GM21423 (cell line): ENCODE measurements around the gene NHS.
A peak's percentile ranks its signal among the peaks of the same experiment; 100 is the strongest.

ENCODE experiments used
- ATAC-seq: cut with Tn5 transposase; IDR thresholded peaks from one replicate; pipeline ENCODE4 v1.9.1; 2021; ENCODE audit warnings: mild to moderate bottlenecking, moderate library complexity; ENCODE audit not compliant: unreplicated experiment

NHS gene

GRCh38 chrX:17584248-17584681 lies 209.3 kb downstream of the NHS start:
- ATAC-seq = no peak

DNA sequence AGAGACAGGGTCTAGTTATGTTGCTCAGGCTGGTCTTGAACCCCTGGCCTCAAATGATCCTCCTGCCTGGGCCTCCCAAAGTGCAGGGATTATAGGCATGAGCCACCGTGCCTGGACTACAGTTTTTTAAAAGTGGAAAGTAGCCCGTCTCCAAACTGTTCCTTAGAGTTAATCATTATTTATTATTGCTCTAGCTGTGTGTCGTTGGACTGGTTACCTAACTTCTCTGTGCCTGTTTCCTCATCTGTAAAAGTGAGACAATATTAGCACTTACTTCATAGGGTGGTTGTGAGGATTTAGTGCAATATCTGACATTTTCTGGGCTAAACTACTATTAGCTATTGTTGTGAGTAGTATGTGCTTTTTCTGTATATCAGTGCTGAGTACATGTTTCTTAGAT lies 210.0 kb downstream of the NHS start:
- no peak for ATAC-seq

- ATAC-seq = no peak
These were observed 212.4 kb downstream of the NHS start for GRCh38 chrX:17587366-17587765.

DNA sequence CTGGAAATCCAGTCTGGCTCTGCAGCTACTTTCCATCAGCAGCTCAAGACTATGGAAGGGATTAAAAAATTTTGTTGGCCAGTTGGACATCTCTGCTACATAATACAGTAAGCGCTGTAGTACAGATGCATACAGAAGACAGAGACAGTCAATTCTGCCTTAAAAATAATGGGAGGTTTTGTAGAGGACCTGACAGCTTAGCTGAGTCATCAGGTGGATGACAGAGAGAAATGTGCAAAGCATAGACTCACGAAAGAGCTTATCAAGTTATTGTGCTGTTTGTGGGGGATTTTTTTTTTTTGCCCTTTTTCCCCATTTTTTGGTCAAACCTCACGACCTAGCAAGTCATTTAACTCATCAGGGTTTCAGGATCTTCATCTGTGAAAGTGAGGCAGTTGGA lies 213.3 kb downstream of the NHS start:
- ATAC-seq = no peak

DNA sequence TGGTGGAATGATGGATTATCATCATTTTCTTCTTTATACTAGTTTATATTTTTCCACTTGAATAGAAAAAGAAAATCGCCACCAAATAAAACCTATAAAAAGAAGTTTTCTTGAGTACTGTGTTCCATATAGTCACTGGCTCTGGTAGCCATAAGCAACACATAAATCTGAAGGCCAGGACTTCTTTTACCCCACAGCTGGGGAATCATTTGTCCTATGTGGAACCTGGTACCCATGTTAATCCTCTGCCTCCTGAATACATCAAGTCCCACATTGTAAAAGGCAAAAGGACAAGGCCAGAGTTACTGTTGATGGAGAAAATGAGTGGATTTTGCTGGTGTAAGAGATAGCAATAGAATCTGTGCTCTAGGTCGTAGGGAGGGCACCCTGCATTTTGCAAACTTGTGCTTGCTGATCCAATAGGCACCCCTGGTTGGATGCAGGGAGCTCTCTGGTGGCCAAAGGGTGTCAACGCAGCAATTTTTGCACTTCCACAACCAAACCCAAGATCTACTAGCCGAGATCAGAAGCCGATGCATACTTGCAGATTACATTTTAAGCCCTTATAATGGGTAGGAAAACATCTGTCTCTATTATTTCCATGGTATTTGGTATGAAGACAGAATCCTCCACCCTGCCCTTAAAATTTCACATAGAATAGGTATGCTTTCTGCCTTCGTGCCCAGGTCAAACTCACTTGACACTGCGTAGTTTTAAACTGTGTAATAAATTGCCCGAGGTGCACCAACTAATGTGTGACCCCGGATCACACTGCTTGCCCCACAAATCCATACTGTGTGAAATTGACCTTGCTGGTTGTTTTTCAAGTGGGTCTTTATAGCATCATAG lies 216.1 kb downstream of the NHS start:
- peak; percentile 46 for ATAC-seq

DNA sequence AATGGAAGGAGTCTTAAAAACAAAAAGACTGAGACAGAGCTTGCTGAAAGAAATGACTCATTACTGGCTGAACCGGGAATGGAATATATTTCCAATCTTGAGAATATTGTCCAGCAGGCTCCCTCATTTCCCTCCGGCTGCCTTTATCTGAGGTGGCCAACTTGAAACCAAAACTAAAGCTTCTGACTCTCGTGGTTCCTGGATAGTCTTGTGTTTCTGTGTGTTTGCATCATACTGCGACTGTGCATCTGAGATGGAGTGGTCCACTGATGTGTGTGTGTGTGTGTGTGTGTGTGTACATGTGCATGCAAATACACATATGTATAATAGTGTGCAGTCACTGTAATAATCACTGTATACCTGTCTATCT lies 216.7 kb downstream of the NHS start:
- ATAC-seq = no peak

- no peak for ATAC-seq
These were observed 217.1 kb downstream of the NHS start for GRCh38 chrX:17592117-17592516.

- no peak for ATAC-seq
These were observed 219.7 kb downstream of the NHS start for GRCh38 chrX:17594693-17595092.

DNA sequence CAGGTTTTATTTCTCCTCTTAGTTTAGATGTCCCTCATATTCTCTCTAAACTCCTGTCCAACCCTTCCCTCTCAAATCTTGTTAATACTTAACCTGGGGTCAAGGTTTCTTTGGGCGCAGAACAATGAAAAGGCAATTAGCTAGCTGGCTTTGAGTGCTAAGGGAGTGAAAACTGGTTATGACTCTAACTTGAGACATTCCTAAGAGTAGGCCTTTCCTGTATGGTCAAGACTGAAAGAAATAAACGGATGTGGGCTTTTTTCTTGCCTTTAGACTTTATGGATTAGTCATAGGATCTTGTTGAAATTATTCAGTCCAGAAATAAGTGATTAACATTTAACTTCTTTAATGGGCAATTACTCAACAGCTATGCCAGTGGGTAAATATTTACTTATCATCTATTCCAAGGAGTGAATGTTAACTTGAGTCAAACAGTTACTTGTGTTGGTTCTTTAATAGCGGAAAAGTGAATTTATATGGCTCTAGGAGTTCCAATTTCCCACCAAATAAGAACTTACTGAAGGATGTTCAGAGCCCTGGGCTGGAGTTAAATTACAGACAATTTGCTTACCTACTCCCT lies 220.5 kb downstream of the NHS start:
- peak; percentile 66 for ATAC-seq

DNA sequence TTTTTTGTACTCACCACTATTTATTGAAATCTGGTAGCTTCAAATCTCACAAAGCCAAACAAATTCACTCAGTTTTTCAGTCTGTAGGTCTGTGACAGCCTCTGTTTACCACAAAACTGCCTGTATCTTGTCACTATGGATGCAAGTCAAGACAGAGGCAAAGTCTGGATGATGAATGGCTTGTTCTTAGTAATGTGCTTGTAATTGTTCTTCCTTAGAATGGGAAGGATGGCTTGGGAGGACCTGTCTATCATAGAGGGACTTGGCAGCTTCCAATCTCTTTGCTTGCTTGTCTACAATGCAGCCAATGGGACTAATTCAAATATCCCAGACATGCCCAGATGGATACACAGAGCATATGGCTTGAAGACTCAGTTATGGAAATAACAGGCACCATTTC lies 221.1 kb downstream of the NHS start:
- ATAC-seq = no peak

DNA sequence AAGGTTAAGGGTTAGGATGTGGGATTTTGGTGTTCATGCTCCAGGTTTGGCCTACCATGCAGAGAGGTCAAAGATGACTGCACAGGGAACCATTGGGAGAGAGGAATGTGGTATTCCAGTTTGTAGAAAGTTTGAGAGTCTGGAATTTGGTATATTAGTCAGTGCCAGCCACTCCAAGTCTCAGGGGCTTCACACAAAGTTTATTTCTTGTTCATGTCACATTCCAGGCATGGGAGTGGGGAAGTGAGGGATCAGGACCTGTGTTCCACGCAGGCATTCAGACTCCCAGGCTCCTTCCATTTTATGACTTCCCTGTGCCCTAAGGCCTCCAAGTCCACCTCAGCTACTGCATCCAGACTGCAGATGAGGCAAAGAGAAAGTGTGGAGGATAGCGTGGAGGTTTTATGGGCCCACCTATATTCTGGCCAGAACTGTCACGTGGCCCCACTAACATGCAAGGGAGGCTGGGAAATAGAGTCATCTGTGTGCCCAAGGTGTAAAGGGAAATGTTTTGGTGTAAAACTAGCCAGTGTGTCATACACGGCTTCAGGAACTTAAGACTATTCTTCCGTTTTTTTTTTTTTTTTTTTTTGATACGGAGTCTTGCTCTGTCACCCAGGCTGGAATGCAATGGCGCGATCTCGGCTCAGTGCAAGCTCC lies 221.7 kb downstream of the NHS start:
- ATAC-seq = no peak

DNA sequence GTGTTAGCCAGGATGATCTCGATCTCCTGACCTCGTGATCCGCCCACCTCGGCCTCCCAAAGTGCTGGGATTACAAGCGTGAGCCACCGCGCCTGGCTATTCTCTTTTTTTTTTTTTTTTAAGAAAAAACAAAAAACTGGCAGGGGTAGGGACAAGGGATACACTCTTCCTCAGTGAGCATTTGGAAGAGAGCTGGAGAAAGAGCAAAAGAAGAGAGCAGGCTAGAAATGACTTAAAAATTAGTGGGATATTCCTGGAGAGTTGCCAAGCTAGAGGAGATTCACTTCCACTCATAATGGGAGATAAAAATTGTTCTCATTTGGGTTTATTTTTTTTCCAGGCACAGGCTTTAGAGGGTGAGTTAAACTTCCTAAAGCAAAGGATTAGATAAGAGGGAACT lies 222.3 kb downstream of the NHS start:
- ATAC-seq = no peak

DNA sequence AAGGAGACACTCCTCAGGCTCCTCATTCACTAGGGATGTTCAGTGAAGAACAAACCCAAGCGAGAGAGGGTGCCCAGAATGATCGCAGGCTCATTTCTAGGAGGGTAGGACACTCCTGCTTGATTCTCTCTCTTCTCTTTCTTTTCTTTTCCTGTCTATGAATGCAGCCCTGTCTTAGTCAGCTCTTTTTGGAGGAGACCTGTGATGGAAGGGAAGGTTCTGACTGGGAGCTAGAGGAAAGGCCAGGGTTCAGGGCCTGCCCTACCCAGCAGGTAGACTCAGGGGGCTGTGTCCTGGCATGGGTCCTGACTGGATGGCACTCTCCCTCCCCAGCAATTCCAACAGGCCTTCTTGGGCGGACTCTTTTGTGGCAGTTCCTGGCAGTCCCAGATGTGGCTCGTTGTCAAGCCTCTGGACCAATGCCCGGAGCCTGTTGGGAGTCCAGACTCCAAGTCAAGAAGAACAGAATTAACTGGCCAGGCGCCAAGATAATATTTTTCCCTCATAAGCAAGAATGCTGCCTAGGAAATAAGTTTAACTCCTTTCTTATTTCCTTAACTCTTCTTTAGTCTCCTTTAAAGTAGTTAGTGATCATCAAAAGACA lies 222.9 kb downstream of the NHS start:
- no peak for ATAC-seq

DNA sequence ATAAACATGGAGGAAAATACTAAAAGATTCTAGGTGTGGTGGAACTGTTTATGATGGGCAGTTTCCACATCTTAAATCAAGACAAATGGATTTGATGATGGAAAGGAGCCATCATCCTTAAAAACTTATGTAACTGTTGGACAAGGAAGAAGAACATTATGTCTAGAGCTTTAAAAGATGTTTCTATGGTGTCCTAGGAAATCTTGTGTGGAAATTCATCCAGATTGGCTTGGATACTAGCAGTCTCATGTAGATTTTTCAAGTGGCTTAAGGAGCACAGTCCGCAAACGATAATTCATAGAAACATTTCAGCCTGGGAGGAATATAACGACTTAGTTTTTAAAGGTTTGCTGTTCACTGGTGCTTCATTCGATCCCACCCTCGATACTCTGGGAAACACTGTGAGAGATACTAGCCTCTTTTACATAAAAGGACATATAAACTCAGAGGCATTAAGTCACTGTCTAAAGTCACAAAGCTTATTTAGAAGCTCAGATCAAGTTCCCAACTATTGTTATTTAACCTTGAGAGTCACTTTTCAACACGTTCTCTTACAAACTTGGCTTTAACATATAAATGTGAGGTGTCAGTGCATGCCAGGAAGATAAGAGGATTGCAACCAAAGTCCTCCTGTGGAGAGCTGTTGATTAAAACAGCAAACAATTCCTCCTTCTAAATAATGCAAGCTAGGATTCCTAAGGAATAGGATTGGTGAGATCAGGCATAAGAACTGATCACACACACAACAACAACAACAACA lies 226.6 kb downstream of the NHS start:
- no peak for ATAC-seq

GRCh38 chrX:17602245-17602644 lies 227.2 kb downstream of the NHS start:
- ATAC-seq = no peak

DNA sequence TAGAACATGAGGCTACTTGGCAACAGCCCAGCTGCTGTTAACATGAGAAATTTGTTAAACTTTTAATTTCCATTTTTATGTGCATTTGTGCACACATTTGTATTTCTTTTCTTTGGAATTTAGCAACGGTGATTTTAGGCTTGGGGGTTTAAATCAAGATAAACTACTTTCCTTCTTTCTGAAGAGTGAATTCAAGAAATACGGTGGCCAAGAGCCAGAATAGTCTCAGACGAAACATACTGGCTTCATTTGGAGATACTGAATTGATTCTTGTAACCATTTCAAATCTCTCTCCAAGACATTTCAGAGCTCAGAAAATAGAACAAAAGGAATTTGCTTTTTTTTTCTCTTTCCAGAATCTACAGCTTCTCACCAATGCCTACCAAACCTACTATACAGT lies 228.2 kb downstream of the NHS start:
- ATAC-seq = no peak

- ATAC-seq = no peak
These were observed 230.7 kb downstream of the NHS start for GRCh38 chrX:17605676-17606075.

DNA sequence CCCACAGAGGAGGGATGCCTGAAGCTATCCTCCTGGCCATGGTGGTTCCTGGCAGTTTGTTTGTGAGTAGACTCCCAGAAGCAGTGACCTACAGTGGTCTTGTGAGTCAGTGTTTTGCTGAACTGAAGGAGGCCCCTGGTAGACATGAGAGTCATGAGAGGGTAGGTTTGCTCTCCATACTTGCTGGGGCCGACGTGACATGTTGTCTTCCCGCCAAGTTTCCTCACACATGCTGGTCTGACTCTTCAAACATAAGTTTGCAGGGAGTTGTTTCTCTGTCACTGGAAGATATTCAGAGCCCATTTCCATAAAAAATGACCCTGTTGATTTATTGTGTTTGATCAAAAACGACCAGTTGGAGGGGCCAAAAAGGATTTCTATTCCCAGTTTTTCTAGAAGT lies 231.2 kb downstream of the NHS start:
- no peak for ATAC-seq

- ATAC-seq = no peak
These were observed 233.9 kb downstream of the NHS start for GRCh38 chrX:17608888-17609287.

DNA sequence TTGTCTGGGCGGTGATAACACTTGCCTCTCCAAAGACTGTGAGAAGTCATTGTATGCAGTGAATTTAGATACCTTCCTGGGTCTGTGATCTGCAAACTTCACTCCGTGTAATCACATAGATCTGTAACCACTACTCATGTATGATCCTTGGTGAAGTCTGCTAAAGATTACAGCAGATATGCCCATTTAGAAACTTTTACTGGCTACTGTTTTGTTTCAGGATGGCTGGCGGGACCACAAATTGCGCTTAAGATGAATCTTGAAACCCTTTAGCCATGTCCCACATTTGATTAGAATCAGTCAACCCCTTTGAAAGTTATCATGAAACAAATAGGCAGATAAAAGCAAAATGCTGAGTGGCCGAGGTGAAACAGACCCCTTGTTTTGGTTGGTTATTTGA lies 235.8 kb downstream of the NHS start:
- ATAC-seq = no peak

- ATAC-seq = no peak
These were observed 239.1 kb downstream of the NHS start for GRCh38 chrX:17613979-17614588.
